Endodermal cell (in vitro differentiated cells): ENCODE results near the gene RNASEL. TPM values are rescaled to one million over a fixed set of nuclear protein-coding genes. Genes with fewer than 3 reads are reported as not detected.

Source experiments
- DNase-seq: peaks from one replicate; pipeline ENCODE4 v3.0.0-alpha.2; 2017
- H3K27ac ChIP-seq: 2 replicates; pipeline ENCODE4 v1.5.1; 2013; ENCODE audit warnings: mild to moderate bottlenecking, low read depth, low read length, moderate library complexity
- H3K27me3 ChIP-seq: 2 replicates; pipeline ENCODE4 v1.6.1; 2013; ENCODE audit warnings: mild to moderate bottlenecking, low read length, moderate library complexity; ENCODE audit not compliant: insufficient read depth, control insufficient read depth, poor library complexity, severe bottlenecking
- H3K36me3 ChIP-seq: 2 replicates; pipeline ENCODE4 v1.7.0; 2013; ENCODE audit warnings: mild to moderate bottlenecking, low read length, moderate library complexity; ENCODE audit not compliant: control insufficient read depth, insufficient read depth
- H3K4me1 ChIP-seq: one replicate; pipeline ENCODE4 v1.7.0; 2013; ENCODE audit warnings: low read length; ENCODE audit not compliant: control insufficient read depth, insufficient read depth
- H3K4me3 ChIP-seq: 2 replicates; pipeline ENCODE4 v1.5.1; 2013; ENCODE audit warnings: mild to moderate bottlenecking, low read length, moderate library complexity
- H3K9ac ChIP-seq: 2 replicates; pipeline ENCODE4 v1.6.1; 2013; ENCODE audit warnings: mild to moderate bottlenecking, low read length, moderate library complexity; ENCODE audit not compliant: poor library complexity, severe bottlenecking; ENCODE audit errors: extremely low read depth
- H3K9me3 ChIP-seq: 2 replicates; pipeline ENCODE4 v1.6.1; 2013; ENCODE audit warnings: mild to moderate bottlenecking, low read length, moderate library complexity; ENCODE audit not compliant: control insufficient read depth
- H3K27ac Mint-ChIP-seq: 2 replicates; pipeline ENCODE4 v1.8.0; 2020; ENCODE audit warnings: mixed read lengths
- H3K27me3 Mint-ChIP-seq: 2 replicates; pipeline ENCODE4 v1.8.0; 2021; ENCODE audit warnings: mild to moderate bottlenecking, mixed read lengths; ENCODE audit not compliant: insufficient read depth
- H3K36me3 Mint-ChIP-seq: 2 replicates; pipeline ENCODE4 v1.8.0; 2020; ENCODE audit warnings: low read depth, mixed read lengths
- H3K4me1 Mint-ChIP-seq: 2 replicates; pipeline ENCODE4 v1.8.0; 2020; ENCODE audit warnings: mixed read lengths
- H3K4me3 Mint-ChIP-seq: 2 replicates; pipeline ENCODE4 v1.8.0; 2020; ENCODE audit warnings: mild to moderate bottlenecking, moderate library complexity, mixed read lengths
- H3K9me3 Mint-ChIP-seq: 2 replicates; pipeline ENCODE4 v1.8.0; 2020; ENCODE audit warnings: mild to moderate bottlenecking, mixed read lengths
- WGBS, 2 experiments: methylation state at CpG; one replicate each; pipeline versions ENCODE4 v1.1.5 to v1.1.7; 2013; ENCODE audit warnings: missing lambda C conversion rate in 2 of 2, mixed read lengths in 1 of 2; ENCODE audit not compliant: insufficient coverage in 1 of 2, insufficient read length in 1 of 2; 5-methylcytosine and 5-hydroxymethylcytosine counted together
- total RNA-seq, 2 donors: library from RNA; stranded (reverse); fragmentation: NEBNext Ultra II Directional in 1 of 2; extraction: Animal tissue kit (Norgen Biotek cat#: 25700) in 1 of 2; gene quantifications; 2 replicates in 1 of 2; 3 replicates in 1 of 2; pipeline ENCODE4 v1.2.1, GENCODE V29; 2021
- TF ChIP-seq, protein P1 (sequence below): fragments of 200-600 bp; sonication (generic); conservative IDR thresholded peaks from 2 replicates; pipeline ENCODE4 v1.5.0; 2021; ENCODE audit warnings: antibody characterized with exemption, mild to moderate bottlenecking

The RNASEL gene
- total RNA-seq, 2 donors from 2014 or later, result 2.6 to 3.1 TPM

DNA sequence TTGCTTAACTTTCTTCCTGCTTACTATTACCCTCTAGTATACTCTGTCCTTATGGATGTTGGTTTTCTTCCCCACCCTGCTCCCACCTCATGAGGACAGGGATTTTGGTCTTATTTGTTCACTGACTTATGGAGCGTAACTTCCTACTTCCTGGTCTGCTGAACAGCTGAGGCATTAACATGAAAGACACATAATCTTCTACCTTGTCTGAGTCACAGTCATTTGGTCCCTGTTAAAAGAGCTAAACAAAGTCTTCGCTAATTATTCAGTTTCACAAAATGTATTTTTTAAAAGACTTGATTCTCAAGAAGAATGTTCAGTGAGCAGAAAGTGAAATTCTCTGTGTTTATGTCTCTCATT lies 18.5 kb downstream of the RNASEL start:
- no peaks in the 10 kb centered on the region for H3K36me3 ChIP-seq
- H3K4me3 ChIP-seq, result no peak overlapping the region
- H3K27ac ChIP-seq, result no peak overlapping the region
- Mint-ChIP-seq H3K9me3 (peaks cover 11% of the 10 kb centered on the region), H3K27ac (no peak overlapping the region), H3K4me3 (no peak overlapping the region), H3K4me1 (no peaks in the 10 kb centered on the region), H3K27me3 (no peaks in the 10 kb centered on the region), H3K36me3 (no peaks in the 10 kb centered on the region)
- H3K27me3 ChIP-seq, result no peaks in the 10 kb centered on the region
- no peaks in the 10 kb centered on the region for H3K4me1 ChIP-seq
- TF ChIP-seq, protein P1, sequence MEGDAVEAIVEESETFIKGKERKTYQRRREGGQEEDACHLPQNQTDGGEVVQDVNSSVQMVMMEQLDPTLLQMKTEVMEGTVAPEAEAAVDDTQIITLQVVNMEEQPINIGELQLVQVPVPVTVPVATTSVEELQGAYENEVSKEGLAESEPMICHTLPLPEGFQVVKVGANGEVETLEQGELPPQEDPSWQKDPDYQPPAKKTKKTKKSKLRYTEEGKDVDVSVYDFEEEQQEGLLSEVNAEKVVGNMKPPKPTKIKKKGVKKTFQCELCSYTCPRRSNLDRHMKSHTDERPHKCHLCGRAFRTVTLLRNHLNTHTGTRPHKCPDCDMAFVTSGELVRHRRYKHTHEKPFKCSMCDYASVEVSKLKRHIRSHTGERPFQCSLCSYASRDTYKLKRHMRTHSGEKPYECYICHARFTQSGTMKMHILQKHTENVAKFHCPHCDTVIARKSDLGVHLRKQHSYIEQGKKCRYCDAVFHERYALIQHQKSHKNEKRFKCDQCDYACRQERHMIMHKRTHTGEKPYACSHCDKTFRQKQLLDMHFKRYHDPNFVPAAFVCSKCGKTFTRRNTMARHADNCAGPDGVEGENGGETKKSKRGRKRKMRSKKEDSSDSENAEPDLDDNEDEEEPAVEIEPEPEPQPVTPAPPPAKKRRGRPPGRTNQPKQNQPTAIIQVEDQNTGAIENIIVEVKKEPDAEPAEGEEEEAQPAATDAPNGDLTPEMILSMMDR, result no peak
- no peak for DNase-seq
- WGBS, 2 experiments, result 79 to 100% methylated on average over 1 to 2 of the region's 2 CpGs
- peaks cover 4% of the 10 kb centered on the region for H3K9me3 ChIP-seq
- H3K9ac ChIP-seq, result no peak overlapping the region

DNA sequence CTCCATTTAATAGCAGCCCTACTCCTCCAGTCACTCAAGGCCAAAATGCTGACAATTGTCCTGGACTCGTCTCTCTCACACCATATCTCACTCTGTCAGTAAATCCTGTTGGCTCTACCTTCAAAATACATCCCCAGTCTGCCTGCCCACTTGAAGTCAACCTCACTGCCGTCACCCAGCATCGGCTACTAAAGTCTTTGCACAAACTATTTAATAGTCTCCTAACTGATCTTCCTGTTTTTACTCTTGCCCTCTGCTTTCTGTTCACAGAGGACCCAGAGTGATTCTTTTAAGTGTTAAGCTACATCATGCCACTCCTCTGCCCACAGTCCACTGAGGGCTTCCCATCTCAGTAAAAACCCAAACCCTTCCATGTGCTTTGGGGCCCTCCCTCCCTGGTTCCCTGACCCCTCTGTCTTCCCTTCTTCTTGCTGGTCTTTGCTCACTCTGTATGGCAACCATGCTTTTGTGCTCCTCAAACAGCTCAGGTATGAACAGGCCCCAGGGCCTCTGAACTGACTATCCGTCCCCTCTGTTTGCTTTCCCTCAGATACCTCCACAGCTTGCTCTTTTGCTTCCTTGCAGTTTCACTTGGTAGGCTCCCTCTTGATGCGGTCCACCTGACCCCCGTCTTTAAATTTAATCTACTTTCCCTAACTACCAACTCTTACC lies 19.0 kb downstream of the RNASEL start:
- H3K36me3 Mint-ChIP-seq, result no peaks in the 10 kb centered on the region

GRCh38 chr1:182568647-182569284 lies 20.3 kb downstream of the RNASEL start:
- peaks cover 11% of the 10 kb centered on the region for H3K9me3 Mint-ChIP-seq
- Histone ChIP-seq H3K4me3 (no peak overlapping the region), H3K27ac (no peak overlapping the region), H3K36me3 (no peaks in the 10 kb centered on the region), H3K9me3 (peaks cover 4% of the 10 kb centered on the region), H3K27me3 (no peaks in the 10 kb centered on the region), H3K9ac (no peak overlapping the region), H3K4me1 (no peaks in the 10 kb centered on the region)
- TF ChIP-seq, protein P1, result no peak
- H3K27me3 Mint-ChIP-seq, result no peaks in the 10 kb centered on the region
- no peak for DNase-seq
- H3K36me3 Mint-ChIP-seq, result no peaks in the 10 kb centered on the region
- H3K4me3 Mint-ChIP-seq, result no peak overlapping the region
- 88 to 92% methylated on average over 2 to 3 of the region's 3 CpGs for WGBS, 2 experiments
- H3K4me1 Mint-ChIP-seq, result no peaks in the 10 kb centered on the region
- no peak overlapping the region for H3K27ac Mint-ChIP-seq

More for the DNA sequence above, 19.0 kb downstream of the RNASEL start:
- DNase-seq, result no peak
- Histone ChIP-seq H3K27me3 (no peaks in the 10 kb centered on the region), H3K27ac (no peak overlapping the region), H3K4me3 (no peak overlapping the region), H3K36me3 (no peaks in the 10 kb centered on the region), H3K9me3 (peaks cover 4% of the 10 kb centered on the region), H3K4me1 (no peaks in the 10 kb centered on the region), H3K9ac (no peak overlapping the region)
- no peaks in the 10 kb centered on the region for H3K4me1 Mint-ChIP-seq
- no peak overlapping the region for H3K4me3 Mint-ChIP-seq
- H3K27ac Mint-ChIP-seq, result no peak overlapping the region
- 91 to 94% methylated on average over 4 to 6 of the region's 6 CpGs for WGBS, 2 experiments
- TF ChIP-seq, protein P1, result no peak
- H3K9me3 Mint-ChIP-seq, result peaks cover 11% of the 10 kb centered on the region
- no peaks in the 10 kb centered on the region for H3K27me3 Mint-ChIP-seq
